ENCODE measurements around the gene RALGAPB. TPM values are rescaled to one million over a fixed set of nuclear protein-coding genes. Genes with fewer than 3 reads are reported as not detected.

The RALGAPB gene
- total and polyA plus RNA-seq, 11 donors, result 7.6 to 31.4 (median 26.0) TPM

DNA sequence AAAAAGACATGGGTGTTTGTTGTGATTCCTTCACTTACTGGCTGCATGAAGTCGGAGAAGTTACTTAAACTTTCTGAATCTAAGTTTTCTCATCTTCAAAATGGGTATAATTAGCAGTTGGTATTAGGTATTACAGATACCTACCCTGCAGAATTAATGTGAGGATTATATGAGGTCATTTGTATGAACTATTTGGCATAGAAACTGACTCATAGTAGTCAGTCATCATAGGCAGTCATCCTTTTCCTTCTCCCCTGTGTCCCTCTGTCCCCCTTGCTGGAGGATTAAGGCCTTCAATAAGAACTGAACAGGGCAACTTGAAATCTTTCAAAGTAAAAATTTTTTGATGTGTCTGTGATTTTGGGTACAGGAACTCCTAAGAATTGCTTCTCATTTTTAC is 26.3 kb downstream of the RALGAPB start:
- TF ChIP-seq, protein P1, sequence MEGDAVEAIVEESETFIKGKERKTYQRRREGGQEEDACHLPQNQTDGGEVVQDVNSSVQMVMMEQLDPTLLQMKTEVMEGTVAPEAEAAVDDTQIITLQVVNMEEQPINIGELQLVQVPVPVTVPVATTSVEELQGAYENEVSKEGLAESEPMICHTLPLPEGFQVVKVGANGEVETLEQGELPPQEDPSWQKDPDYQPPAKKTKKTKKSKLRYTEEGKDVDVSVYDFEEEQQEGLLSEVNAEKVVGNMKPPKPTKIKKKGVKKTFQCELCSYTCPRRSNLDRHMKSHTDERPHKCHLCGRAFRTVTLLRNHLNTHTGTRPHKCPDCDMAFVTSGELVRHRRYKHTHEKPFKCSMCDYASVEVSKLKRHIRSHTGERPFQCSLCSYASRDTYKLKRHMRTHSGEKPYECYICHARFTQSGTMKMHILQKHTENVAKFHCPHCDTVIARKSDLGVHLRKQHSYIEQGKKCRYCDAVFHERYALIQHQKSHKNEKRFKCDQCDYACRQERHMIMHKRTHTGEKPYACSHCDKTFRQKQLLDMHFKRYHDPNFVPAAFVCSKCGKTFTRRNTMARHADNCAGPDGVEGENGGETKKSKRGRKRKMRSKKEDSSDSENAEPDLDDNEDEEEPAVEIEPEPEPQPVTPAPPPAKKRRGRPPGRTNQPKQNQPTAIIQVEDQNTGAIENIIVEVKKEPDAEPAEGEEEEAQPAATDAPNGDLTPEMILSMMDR (IDR thresholded peaks at IDR 0.05), result no peak
- no peak for TF ChIP-seq POLR2A (IDR thresholded peaks at IDR 0.05)

DNA sequence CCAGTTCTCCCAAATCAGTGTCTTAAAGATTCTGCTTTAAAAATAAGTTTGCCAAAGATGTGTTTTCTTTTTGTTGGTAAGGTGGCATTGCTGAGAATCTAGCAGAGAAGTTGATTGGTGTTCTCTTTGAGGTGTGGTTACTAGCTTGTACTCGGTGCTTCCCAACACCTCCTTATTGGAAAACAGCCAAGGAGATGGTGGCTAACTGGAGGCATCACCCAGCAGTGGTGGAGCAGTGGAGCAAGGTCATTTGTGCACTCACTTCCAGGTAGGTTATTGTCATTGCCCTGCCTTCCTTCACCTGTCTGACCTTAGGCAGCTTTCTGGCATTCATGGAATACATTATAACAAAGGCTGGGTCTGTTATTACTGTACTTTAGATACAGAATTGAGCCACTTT is 26.7 kb downstream of the RALGAPB start:
- intact Hi-C loops (cut with DNase I), result no loop called here
- ATAC-seq (no peak), DNase-seq (no peak)
- WGBS, 4 donors, result 40 to 75% (median 57%) methylated on average over 1 of the region's 1 CpG
- peaks cover 0 to 100% (median 96%) of the 10 kb centered on the region in 9 donors for H3K36me3 ChIP-seq
- H3K9me3 ChIP-seq, result no peaks in the 10 kb centered on the region
- H3K27ac ChIP-seq, result no peak overlapping the region
- H3K4me1 ChIP-seq, result peaks cover 0 to 5% (median 0%) of the 10 kb centered on the region in 12 donors
- TF ChIP-seq POLR2A (IDR thresholded peaks at IDR 0.05), result no peak
- TF ChIP-seq, protein P1 (IDR thresholded peaks at IDR 0.05), result no peak
- no peaks in the 10 kb centered on the region for H3K27me3 ChIP-seq
- H3K4me3 ChIP-seq, result no peak overlapping the region

More for the DNA sequence above, 26.3 kb downstream of the RALGAPB start:
- no peak for DNase-seq
- Histone ChIP-seq H3K4me3 (no peak overlapping the region), H3K27me3 (no peaks in the 10 kb centered on the region), H3K9me3 (no peaks in the 10 kb centered on the region), H3K27ac (no peak overlapping the region), H3K4me1 (peaks cover 0 to 5% (median 0%) of the 10 kb centered on the region in 12 donors), H3K36me3 (peaks cover 0 to 100% (median 96%) of the 10 kb centered on the region in 9 donors)
- no peak for ATAC-seq
- intact Hi-C loops (cut with DNase I), result no loop called here
- 93 to 100% (median 96%) methylated on average over 1 of the region's 1 CpG for WGBS, 4 donors

DNA sequence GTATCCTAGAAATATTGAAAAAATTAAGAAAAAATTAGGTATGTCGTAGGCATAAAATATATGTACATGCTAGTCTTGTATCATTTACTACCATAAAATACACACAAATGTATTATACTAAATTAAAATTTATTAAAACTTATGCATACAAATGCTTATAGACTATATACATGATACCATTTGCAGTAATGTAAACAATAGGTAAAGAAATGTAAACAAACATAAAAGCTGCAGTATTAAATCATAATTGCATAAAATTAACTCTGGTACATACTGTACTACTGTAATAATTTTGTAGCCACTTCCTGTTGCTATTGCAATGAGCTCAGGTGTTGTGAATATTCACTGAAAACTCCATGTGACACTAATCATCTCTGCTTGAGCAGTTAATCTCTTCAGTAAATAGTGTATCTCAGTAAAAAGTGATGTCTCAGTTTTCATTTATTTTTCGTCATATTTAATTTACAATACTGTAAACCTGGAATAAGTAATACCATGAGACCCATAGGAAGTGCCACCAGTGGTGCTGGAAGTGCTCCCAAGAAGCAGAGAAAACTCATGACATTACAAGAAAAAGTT is 29.3 kb downstream of the RALGAPB start:
- intact Hi-C loops (cut with DNase I), result loop anchor here in 1 of 10 donors (2.0 kb wide), 1 partner anchor 15 kb away; no protein-coding TSS in a partner anchor
- TF ChIP-seq POLR2A (IDR thresholded peaks at IDR 0.05), result no peak
- TF ChIP-seq, protein P1 (IDR thresholded peaks at IDR 0.05), result no peak
- H3K4me1 ChIP-seq, result no peaks in the 10 kb centered on the region

DNA sequence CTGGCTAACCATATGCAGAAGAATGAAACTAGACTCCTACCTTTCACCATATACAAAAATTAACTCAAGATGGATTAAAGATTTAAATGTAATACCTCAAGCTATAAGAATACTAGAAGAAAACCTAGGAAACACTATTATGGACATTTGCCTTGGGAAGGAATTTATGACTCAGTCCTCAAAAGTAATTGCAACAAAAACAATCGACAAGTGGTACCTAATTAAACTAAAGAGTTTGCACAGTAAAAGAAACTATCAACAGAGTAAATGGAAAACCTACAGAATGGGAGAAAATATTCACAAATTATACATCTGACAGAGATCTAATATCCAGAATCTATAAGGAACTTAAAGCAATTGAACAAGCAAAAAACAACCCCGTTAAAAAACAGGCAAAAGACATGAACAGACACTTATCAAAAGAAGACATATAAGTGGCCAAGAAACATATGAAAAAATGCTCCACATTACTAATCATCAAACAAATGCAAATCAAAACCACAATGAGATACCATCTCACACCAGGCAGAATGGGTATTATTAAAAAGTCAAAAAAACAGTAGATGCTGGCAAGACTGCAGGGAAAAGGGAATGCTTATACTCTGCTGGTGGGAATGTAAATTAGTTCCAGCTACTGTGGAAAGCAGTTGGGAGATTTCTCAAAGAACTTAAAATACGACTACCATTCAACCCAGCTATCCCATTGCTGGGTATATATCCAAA is 31.9 kb downstream of the RALGAPB start:
- intact Hi-C loops (cut with DNase I), result no loop called here

More for the DNA sequence above, 29.3 kb downstream of the RALGAPB start:
- no peak for ATAC-seq
- WGBS, 4 donors, result 93 to 98% (median 98%) methylated on average over 2 of the region's 2 CpGs
- H3K4me3 ChIP-seq, result no peak overlapping the region
- DNase-seq, result no peak
- no peaks in the 10 kb centered on the region for H3K27me3 ChIP-seq
- no peak overlapping the region for H3K27ac ChIP-seq
- H3K9me3 ChIP-seq, result peaks cover 0 to 7% (median 0%) of the 10 kb centered on the region in 12 donors
- H3K36me3 ChIP-seq, result peaks cover 0 to 89% (median 82%) of the 10 kb centered on the region in 9 donors

More for the DNA sequence above, 31.9 kb downstream of the RALGAPB start:
- peaks cover 0 to 7% (median 0%) of the 10 kb centered on the region in 12 donors for H3K9me3 ChIP-seq
- WGBS, 4 donors, result 94 to 99% (median 97%) methylated on average over 3 of the region's 3 CpGs
- H3K27ac ChIP-seq, result no peak overlapping the region
- no peak overlapping the region for H3K4me3 ChIP-seq
- TF ChIP-seq POLR2A (IDR thresholded peaks at IDR 0.05), result no peak
- TF ChIP-seq, protein P1 (IDR thresholded peaks at IDR 0.05), result no peak
- H3K36me3 ChIP-seq, result peaks cover 0 to 89% (median 73%) of the 10 kb centered on the region in 9 donors
- no peaks in the 10 kb centered on the region for H3K27me3 ChIP-seq
- no peak for ATAC-seq
- no peaks in the 10 kb centered on the region for H3K4me1 ChIP-seq
- no peak for DNase-seq

All from heart left ventricle (tissue), 16 donors.